GM12878 (cell line): Measurements from ENCODE around the gene WDR11. TPM values are rescaled to one million over a fixed set of nuclear protein-coding genes. Genes with fewer than 3 reads are reported as not detected.

ENCODE experiments used
- ATAC-seq: fragments of 200-7000 bp; cut with Tn5 transposase; 3 replicates; pipeline ENCODE4 v1.9.1; 2020; ENCODE audit warnings: mild to moderate bottlenecking, moderate library complexity
- BruUV-seq: library from RNA; stranded (reverse); fragments of 400-500 nt; replicated peaks from 2 replicates; lab custom pipeline; 2021; lab: Mats Ljungman, UMichigan
- CTCF ChIA-PET: fragments of 300-600 bp; sonication (Branson Sonifier 250); formaldehyde crosslinking; extraction: SDS; loops from one replicate; lab custom pipeline; 2021; ENCODE audit warnings: inconsistent platforms; lab: Yijun Ruan, JAX
- POLR2A ChIA-PET: fragments of 350-600 bp; formaldehyde crosslinking; extraction: SDS; loops from one replicate; lab custom pipeline; 2021; ENCODE audit warnings: inconsistent platforms; lab: Charles Lee
- RAD21 ChIA-PET: fragments of 300-600 bp; sonication (Branson Sonifier 250); formaldehyde crosslinking; loops from one replicate; lab custom pipeline; 2023; ENCODE audit warnings: antibody characterized with exemption; ENCODE audit not compliant: unreplicated experiment; lab: Charles Lee
- SMC1A ChIA-PET: fragments of 300-600 bp; sonication (Branson Sonifier 250); formaldehyde crosslinking; loops from one replicate; lab custom pipeline; 2023; ENCODE audit not compliant: unreplicated experiment, uncharacterized antibody; lab: Charles Lee
- DNase-seq: peaks from one replicate; pipeline ENCODE4 v3.0.0-alpha.2; 2011; ENCODE audit warnings: low read depth, low spot score
- FAIRE-seq: peaks from 3 replicates; lab custom pipeline; 2011; peaks lifted over from hg19 to GRCh38; lab: Jason Lieb, UNC
- H2AFZ ChIP-seq: 2 replicates; pipeline ENCODE4 v1.6.0; 2011; ENCODE audit warnings: low read depth, low read length, control low read depth; ENCODE audit not compliant: control insufficient read depth
- H3K27ac ChIP-seq: 2 replicates; pipeline ENCODE4 v1.5.1; 2011; ENCODE audit warnings: control low read depth; ENCODE audit not compliant: control insufficient read depth, insufficient read depth
- H3K27me3 ChIP-seq, 2 experiments: replicated peaks in 1 of 2; 2 replicates each; pipeline versions ENCODE4 v1.6.0 to v1.6.1; 2011; ENCODE audit warnings: low read length in 1 of 2; ENCODE audit not compliant: control insufficient read depth in 2 of 2, insufficient read depth in 2 of 2
- H3K36me3 ChIP-seq, 2 experiments: 2 replicates each; pipeline ENCODE4 v1.5.1; 2011; ENCODE audit warnings: low read length in 1 of 2; ENCODE audit not compliant: control insufficient read depth in 2 of 2, insufficient read depth in 2 of 2
- H3K4me1 ChIP-seq: 2 replicates; pipeline ENCODE4 v1.6.1; 2011; ENCODE audit warnings: mild to moderate bottlenecking, low read length, moderate library complexity, mixed read lengths; ENCODE audit not compliant: control insufficient read depth, insufficient read depth
- H3K4me2 ChIP-seq: 2 replicates; pipeline ENCODE4 v1.6.0; 2011; ENCODE audit warnings: control low read depth; ENCODE audit not compliant: control insufficient read depth, insufficient read depth
- H3K4me3 ChIP-seq: fragments of 200-600 bp; sonication (generic); 2 replicates; pipeline ENCODE4 v1.5.1; 2016
- H3K79me2 ChIP-seq: 2 replicates; pipeline ENCODE4 v1.6.0; 2011; ENCODE audit warnings: low read length; ENCODE audit not compliant: control insufficient read depth, insufficient read depth
- H3K9ac ChIP-seq: 2 replicates; pipeline ENCODE4 v1.8.0; 2011; ENCODE audit warnings: low read length, control low read depth, mixed read lengths; ENCODE audit not compliant: control insufficient read depth, insufficient read depth
- H3K9me3 ChIP-seq: replicated peaks from 3 replicates; pipeline ENCODE4 v1.5.1; 2011; ENCODE audit warnings: mild to moderate bottlenecking, low read length; ENCODE audit not compliant: control insufficient read depth, insufficient read depth
- H4K20me1 ChIP-seq: 2 replicates; pipeline ENCODE4 v1.6.0; 2011; ENCODE audit not compliant: control insufficient read depth, insufficient read depth
- BCL11A ChIP-seq: IDR thresholded peaks from 2 replicates; pipeline ENCODE4 v1.6.1; 2011; ENCODE audit warnings: low read depth, low read length
- MYB ChIP-seq: fragments of 150-350 bp; IDR thresholded peaks from 2 replicates; pipeline ENCODE4 v1.6.1; 2014; ENCODE audit warnings: mild to moderate bottlenecking, low read depth, low read length, borderline replicate concordance
- NFXL1 ChIP-seq: fragments of 450-650 bp; IDR thresholded peaks from 2 replicates; pipeline ENCODE4 v1.6.1; 2017; ENCODE audit warnings: antibody characterized with exemption, mild to moderate bottlenecking, borderline replicate concordance
- NFYA ChIP-seq: IDR thresholded peaks from 2 replicates; pipeline ENCODE4 v1.6.1; 2011; ENCODE audit warnings: low read depth, mild to moderate bottlenecking, low read length, improper control_type of control experiment, borderline replicate concordance
- RAD51 ChIP-seq: fragments of 450-650 bp; IDR thresholded peaks from 2 replicates; pipeline ENCODE4 v1.6.1; 2016; ENCODE audit warnings: moderate library complexity, mild to moderate bottlenecking, inconsistent platforms
- WGBS: methylation state at CpG from one replicate; pipeline ENCODE4 v1.1.6; 2016; ENCODE audit warnings: low lambda C conversion rate; ENCODE audit not compliant: insufficient replicate concordance, insufficient coverage; ENCODE audit errors: missing lambda C conversion rate; 5-methylcytosine and 5-hydroxymethylcytosine counted together
- in situ Hi-C: fragments of 300-500 bp; cut with MboI; formaldehyde crosslinking; loops from 9 replicates; pipeline ENCODE4 v1.14.3; 2018; ENCODE audit warnings: mixed read lengths
- intact Hi-C: fragments of 100-400 bp; cut with micrococcal nuclease; formaldehyde crosslinking; loops from one replicate; pipeline ENCODE4 v1.14.2; 2022; ENCODE audit not compliant: unreplicated experiment
- polyA plus RNA-seq, 11 experiments: library from polyadenylated mRNA; depleted of rRNA in 4 of 11; unstranded in 6 of 11; stranded (reverse) in 5 of 11; fragments of >200 nt; fragmentation: Nextera tagmentation in 4 of 11; fragmentation: Illumina TruSeq in 1 of 11; extraction: Ambion mirVana in 4 of 11; extraction: Trizol in 1 of 11; gene quantifications; 1 replicate in 1 of 11; 2 replicates in 10 of 11; pipeline versions ENCODE4 v1.2.1 to v1.2.3, GENCODE V29; 2011 to 2016; ENCODE audit warnings: inconsistent platforms in 2 of 11, missing spikeins in 2 of 11, low read depth in 1 of 11
- total RNA-seq, 4 experiments: library from RNA; depleted of rRNA in 3 of 4; stranded (reverse); fragments of >200 nt in 3 of 4; fragmentation: Illumina TruSeq in 1 of 4; extraction: Trizol in 1 of 4; gene quantifications; 2 replicates each; pipeline versions ENCODE4 v1.2.1 to v1.2.3, GENCODE V29; 2013 to 2021
- TF ChIP-seq, protein P1 (sequence below): IDR thresholded peaks from 2 replicates; pipeline ENCODE4 v1.6.1; 2011; ENCODE audit warnings: low read depth, low read length, improper control_type of control experiment, borderline replicate concordance
- TF ChIP-seq, protein P2 (sequence below): fragments of 450-650 bp; IDR thresholded peaks from 2 replicates; pipeline ENCODE4 v1.6.1; 2017; ENCODE audit warnings: antibody characterized with exemption, mild to moderate bottlenecking, moderate library complexity

WDR11 gene
- total and polyA plus RNA-seq, 10 of the 15 experiments (the other 5 are each of a cell fraction or from before 2014, with no cell fraction given): 21.3 to 132 (median 42.6) TPM

- H3K9ac ChIP-seq: no peak overlapping the region
- DNase-seq: no peak
- FAIRE-seq: no peak
- H3K4me3 ChIP-seq: no peak overlapping the region
- BruUV-seq: no TSS peak
- intact Hi-C loops: no loop called here
- no peaks in the 10 kb centered on the region for H3K9me3 ChIP-seq
- no peaks in the 10 kb centered on the region for H3K27me3 ChIP-seq
- H4K20me1 ChIP-seq: no peaks in the 10 kb centered on the region
- no peak for ATAC-seq
- no peaks in the 10 kb centered on the region for H3K4me1 ChIP-seq
- H3K79me2 ChIP-seq: no peaks in the 10 kb centered on the region
- POLR2A ChIA-PET: no interaction called here
- TF ChIP-seq NFXL1: no peak
- TF ChIP-seq MYB: no peak
- no peak for TF ChIP-seq RAD51
- TF ChIP-seq, protein P1, sequence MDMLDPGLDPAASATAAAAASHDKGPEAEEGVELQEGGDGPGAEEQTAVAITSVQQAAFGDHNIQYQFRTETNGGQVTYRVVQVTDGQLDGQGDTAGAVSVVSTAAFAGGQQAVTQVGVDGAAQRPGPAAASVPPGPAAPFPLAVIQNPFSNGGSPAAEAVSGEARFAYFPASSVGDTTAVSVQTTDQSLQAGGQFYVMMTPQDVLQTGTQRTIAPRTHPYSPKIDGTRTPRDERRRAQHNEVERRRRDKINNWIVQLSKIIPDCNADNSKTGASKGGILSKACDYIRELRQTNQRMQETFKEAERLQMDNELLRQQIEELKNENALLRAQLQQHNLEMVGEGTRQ: no peak
- TF ChIP-seq, protein P2, sequence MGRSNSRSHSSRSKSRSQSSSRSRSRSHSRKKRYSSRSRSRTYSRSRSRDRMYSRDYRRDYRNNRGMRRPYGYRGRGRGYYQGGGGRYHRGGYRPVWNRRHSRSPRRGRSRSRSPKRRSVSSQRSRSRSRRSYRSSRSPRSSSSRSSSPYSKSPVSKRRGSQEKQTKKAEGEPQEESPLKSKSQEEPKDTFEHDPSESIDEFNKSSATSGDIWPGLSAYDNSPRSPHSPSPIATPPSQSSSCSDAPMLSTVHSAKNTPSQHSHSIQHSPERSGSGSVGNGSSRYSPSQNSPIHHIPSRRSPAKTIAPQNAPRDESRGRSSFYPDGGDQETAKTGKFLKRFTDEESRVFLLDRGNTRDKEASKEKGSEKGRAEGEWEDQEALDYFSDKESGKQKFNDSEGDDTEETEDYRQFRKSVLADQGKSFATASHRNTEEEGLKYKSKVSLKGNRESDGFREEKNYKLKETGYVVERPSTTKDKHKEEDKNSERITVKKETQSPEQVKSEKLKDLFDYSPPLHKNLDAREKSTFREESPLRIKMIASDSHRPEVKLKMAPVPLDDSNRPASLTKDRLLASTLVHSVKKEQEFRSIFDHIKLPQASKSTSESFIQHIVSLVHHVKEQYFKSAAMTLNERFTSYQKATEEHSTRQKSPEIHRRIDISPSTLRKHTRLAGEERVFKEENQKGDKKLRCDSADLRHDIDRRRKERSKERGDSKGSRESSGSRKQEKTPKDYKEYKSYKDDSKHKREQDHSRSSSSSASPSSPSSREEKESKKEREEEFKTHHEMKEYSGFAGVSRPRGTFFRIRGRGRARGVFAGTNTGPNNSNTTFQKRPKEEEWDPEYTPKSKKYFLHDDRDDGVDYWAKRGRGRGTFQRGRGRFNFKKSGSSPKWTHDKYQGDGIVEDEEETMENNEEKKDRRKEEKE: no peak
- no peak for TF ChIP-seq NFYA
- no peak for TF ChIP-seq BCL11A
- 0 out of 4 replicates have a peak, but pooled peaks cover 0 to 2% of the 10 kb centered on the region in 2 experiments for H3K36me3 ChIP-seq
- CTCF ChIA-PET: no interaction called here
- H3K4me2 ChIP-seq: no peak overlapping the region
- SMC1A ChIA-PET: interaction anchor here (1.4 kb wide), 1 partner anchor 57 kb away, joined by 4 read pairs; no protein-coding TSS in a partner anchor
- no peak overlapping the region for H3K27ac ChIP-seq
- RAD21 ChIA-PET: no interaction called here
- H2AFZ ChIP-seq: no peak overlapping the region
- in situ Hi-C loops: no loop called here
- 96% methylated on average over 1 of the region's 1 CpG for WGBS
Measured at GRCh38 chr10:120883071-120883470, 31.9 kb downstream of the WDR11 start.
